Liver (tissue), 9 donors: ENCODE results near the gene ABLIM2. TPM values are rescaled to one million over a fixed set of nuclear protein-coding genes. Genes with fewer than 3 reads are reported as not detected.

Experiments used
- DNase-seq: peaks from one replicate; pipeline ENCODE4 v3.0.0-alpha.2; 2017; ENCODE audit warnings: low spot score
- H3K27ac ChIP-seq, 2 donors: one replicate each; pipeline ENCODE4 v1.7.0; 2013; ENCODE audit warnings: inconsistent platforms in 2 of 2, low read length in 2 of 2, control low read depth in 1 of 2, low read depth in 1 of 2, mild to moderate bottlenecking in 1 of 2
- H3K27me3 ChIP-seq, 4 donors: one replicate each; pipeline versions ENCODE4 v1.6.1 to v1.7.0; 2013; ENCODE audit warnings: low read length in 3 of 4, inconsistent platforms in 1 of 4, mild to moderate bottlenecking in 1 of 4, moderate library complexity in 1 of 4; ENCODE audit not compliant: control insufficient read depth in 4 of 4, insufficient read depth in 4 of 4
- H3K36me3 ChIP-seq, 4 donors: one replicate each; pipeline versions ENCODE4 v1.6.1 to v1.7.0; 2013; ENCODE audit warnings: low read length in 3 of 4, mild to moderate bottlenecking in 3 of 4, low read depth in 1 of 4, moderate library complexity in 1 of 4; ENCODE audit not compliant: control insufficient read depth in 4 of 4, insufficient read depth in 3 of 4
- H3K4me1 ChIP-seq, 4 donors: one replicate each; pipeline versions ENCODE4 v1.6.1 to v1.7.0; 2013; ENCODE audit warnings: low read length in 3 of 4, mild to moderate bottlenecking in 3 of 4, moderate library complexity in 1 of 4; ENCODE audit not compliant: control insufficient read depth in 4 of 4, insufficient read depth in 4 of 4
- H3K4me3 ChIP-seq, 3 donors: one replicate each; pipeline versions ENCODE4 v1.6.1 to v1.7.0; 2013; ENCODE audit warnings: low read length in 3 of 3, control low read depth in 1 of 3, low read depth in 1 of 3, mild to moderate bottlenecking in 1 of 3
- H3K9ac ChIP-seq, 2 donors: one replicate each; pipeline ENCODE4 v1.7.0; 2013; ENCODE audit warnings: low read length in 2 of 2, mild to moderate bottlenecking in 2 of 2, moderate library complexity in 2 of 2, control low read depth in 1 of 2, low read depth in 1 of 2
- H3K9me3 ChIP-seq, 4 donors: one replicate each; pipeline versions ENCODE4 v1.6.1 to v1.7.0; 2013; ENCODE audit warnings: low read length in 3 of 4; ENCODE audit not compliant: control insufficient read depth in 4 of 4
- CTCF ChIP-seq: fragments of 150-350 bp; IDR thresholded peaks from 2 replicates; pipeline ENCODE4 v1.5.1; 2017; ENCODE audit warnings: improper control_type of control experiment, low read depth, low read length; ENCODE audit not compliant: missing input control
- EGR1 ChIP-seq, 2 donors: IDR thresholded peaks; 2 replicates each; pipeline ENCODE4 v1.6.1; 2016 to 2018; ENCODE audit warnings: antibody characterized with exemption in 2 of 2, low read depth in 2 of 2
- GABPA ChIP-seq, 2 donors: IDR thresholded peaks in 1 of 2; conservative IDR thresholded peaks in 1 of 2; 2 replicates each; pipeline ENCODE4 v1.6.1; 2016; ENCODE audit warnings: antibody characterized with exemption in 2 of 2, mild to moderate bottlenecking in 1 of 2, moderate library complexity in 1 of 2
- HNF4A ChIP-seq, 2 donors: conservative IDR thresholded peaks; 2 replicates each; pipeline ENCODE4 v1.6.1; 2016; ENCODE audit warnings: antibody characterized with exemption in 2 of 2, mild to moderate bottlenecking in 2 of 2
- HNF4G ChIP-seq: IDR thresholded peaks from 2 replicates; pipeline ENCODE4 v1.6.1; 2016; ENCODE audit warnings: antibody characterized with exemption
- JUND ChIP-seq, 2 donors: IDR thresholded peaks; 2 replicates each; pipeline ENCODE4 v1.6.1; 2016; ENCODE audit warnings: antibody characterized with exemption in 2 of 2
- NR2F2 ChIP-seq: IDR thresholded peaks from 2 replicates; pipeline ENCODE4 v1.6.1; 2016; ENCODE audit warnings: antibody characterized with exemption
- RAD21 ChIP-seq, 2 donors: IDR thresholded peaks; 2 replicates each; pipeline ENCODE4 v1.6.1; 2016; ENCODE audit warnings: antibody characterized with exemption in 2 of 2, mild to moderate bottlenecking in 2 of 2
- REST ChIP-seq: IDR thresholded peaks from 2 replicates; pipeline ENCODE4 v1.6.1; 2016; ENCODE audit warnings: antibody characterized with exemption, mild to moderate bottlenecking
- RXRA ChIP-seq, 2 donors: IDR thresholded peaks; 2 replicates each; pipeline ENCODE4 v1.6.1; 2017 to 2018; ENCODE audit warnings: antibody characterized with exemption in 2 of 2, mild to moderate bottlenecking in 1 of 2
- SP1 ChIP-seq: IDR thresholded peaks from 2 replicates; pipeline ENCODE4 v1.6.1; 2018; ENCODE audit warnings: antibody characterized with exemption, mild to moderate bottlenecking
- TAF1 ChIP-seq: conservative IDR thresholded peaks from 2 replicates; pipeline ENCODE4 v1.6.1; 2016; ENCODE audit warnings: antibody characterized with exemption, mild to moderate bottlenecking
- YY1 ChIP-seq: IDR thresholded peaks from 2 replicates; pipeline ENCODE4 v1.6.1; 2016; ENCODE audit warnings: antibody characterized with exemption, mild to moderate bottlenecking
- ZBTB33 ChIP-seq: IDR thresholded peaks from 2 replicates; pipeline ENCODE4 v1.6.1; 2016; ENCODE audit warnings: antibody characterized with exemption
- WGBS: extraction: QIAGEN DNeasy Blood & Tissue Kit; methylation state at CpG from one replicate; pipeline ENCODE4 v1.1.7; 2013; 5-methylcytosine and 5-hydroxymethylcytosine counted together
- polyA plus RNA-seq, 2 donors: library from polyadenylated mRNA; stranded (reverse) in 1 of 2; unstranded in 1 of 2; fragments of 200-250 nt in 1 of 2; fragments of >200 nt in 1 of 2; fragmentation: Nextera tagmentation in 1 of 2; extraction: Ambion mirVana in 1 of 2; gene quantifications; one replicate each; pipeline versions ENCODE4 v1.2.1 to v1.2.3, GENCODE V29; 2013 to 2015
- total RNA-seq, 2 donors: library from RNA; depleted of rRNA; stranded (reverse); fragments of >200 nt; gene quantifications; one replicate each; pipeline ENCODE4 v1.2.3, GENCODE V29; 2014
- TF ChIP-seq, protein P1 (sequence below): IDR thresholded peaks from 2 replicates; pipeline ENCODE4 v1.6.1; 2016; ENCODE audit warnings: antibody characterized with exemption
- TF ChIP-seq, protein P2 (sequence below): IDR thresholded peaks from 2 replicates; pipeline ENCODE4 v1.6.1; 2016; ENCODE audit warnings: antibody characterized with exemption
- donor health status: healthy.
- donor health status: healthy.
- donor health status: healthy.
- donor health status: healthy.
- donor health status: healthy.

The ABLIM2 gene
- total and polyA plus RNA-seq, 4 donors = 0.75 to 2.5 (median 0.93) TPM

- TF ChIP-seq, protein P1, sequence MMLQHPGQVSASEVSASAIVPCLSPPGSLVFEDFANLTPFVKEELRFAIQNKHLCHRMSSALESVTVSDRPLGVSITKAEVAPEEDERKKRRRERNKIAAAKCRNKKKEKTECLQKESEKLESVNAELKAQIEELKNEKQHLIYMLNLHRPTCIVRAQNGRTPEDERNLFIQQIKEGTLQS = no peak
- TF ChIP-seq, protein P2, sequence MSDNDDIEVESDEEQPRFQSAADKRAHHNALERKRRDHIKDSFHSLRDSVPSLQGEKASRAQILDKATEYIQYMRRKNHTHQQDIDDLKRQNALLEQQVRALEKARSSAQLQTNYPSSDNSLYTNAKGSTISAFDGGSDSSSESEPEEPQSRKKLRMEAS = no peak
- TF ChIP-seq JUND (IDR thresholded peaks at IDR 0.05) = no peak
Measured at GRCh38 chr4:7964890-7965662, 193.5 kb downstream of the ABLIM2 start (continued).

- Histone ChIP-seq H3K36me3 (no peaks in the 10 kb centered on the region), H3K27me3 (no peaks in the 10 kb centered on the region), H3K9ac (no peak overlapping the region), H3K27ac (no peak overlapping the region), H3K4me3 (no peak overlapping the region), H3K4me1 (peaks cover 0 to 3% (median 0%) of the 10 kb centered on the region in 4 donors), H3K9me3 (no peaks in the 10 kb centered on the region)
- no peak for DNase-seq
- WGBS = 84% methylated on average over 5 of the region's 5 CpGs
- TF ChIP-seq RAD21 (IDR thresholded peaks at IDR 0.05) (no peak), TAF1 (no peak), RXRA (IDR thresholded peaks at IDR 0.05) (no peak), REST (no peak), HNF4G (no peak), NR2F2 (no peak), ZBTB33 (no peak), HNF4A (conservative IDR thresholded peaks at IDR 0.05) (no peak), YY1 (no peak), CTCF (no peak), SP1 (no peak), EGR1 (IDR thresholded peaks at IDR 0.05; ENCODE audit: low read depth in 2 of 2) (no peak), GABPA (IDR thresholded peaks at IDR 0.05 in 1 of 2, conservative IDR thresholded peaks at IDR 0.05 in 1 of 2) (no peak)
- TF ChIP-seq, protein P1 = no peak
Measured at GRCh38 chr4:7964459-7964858, 194.2 kb downstream of the ABLIM2 start.
